ENCODE data around the gene GRAP2.
A peak's percentile ranks its signal among the peaks of the same experiment; 100 is the strongest.
"Not testable (repeated sequence)": the region's sequence is repeated elsewhere in the genome, so short reads cannot be mapped to it uniquely, and the experiment has no call there.

Gene GRAP2

GRCh38 chr22:39856588-39856987, 44.3 kb upstream of the GRAP2 start:
- Histone ChIP-seq H3K79me2 (ENCODE audit: control insufficient read depth, low read length) (no peaks in the 10 kb centered on the region), H3K4me2 (ENCODE audit: low read length) (no peak overlapping the region), H3F3A (ENCODE audit: control insufficient read depth, insufficient read depth) (peaks cover 5% of the 10 kb centered on the region; the same call in 1 of the 2 replicates), H4K20me1 (ENCODE audit: control insufficient read depth, insufficient read depth, low read depth, low read length) (no peaks in the 10 kb centered on the region), H3K9me2 (replicated peaks; ENCODE audit: control insufficient read depth, low read length) (no peaks in the 10 kb centered on the region), H3K36me3 (ENCODE audit: control insufficient read depth, low read length) (no peaks in the 10 kb centered on the region), H3K4me3 (ENCODE audit: low read length) (no peak overlapping the region), H3K27me3 (ENCODE audit: control insufficient read depth, low read length) (peaks cover 13% of the 10 kb centered on the region; the same call in 1 of the 2 replicates), H3K9me3 (ENCODE audit: control insufficient read depth, insufficient read depth, low read length) (no peaks in the 10 kb centered on the region), H3K27ac (ENCODE audit: low read depth, low read length) (no peak overlapping the region), H3K4me1 (ENCODE audit: control insufficient read depth, low read length) (peaks cover 58% of the 10 kb centered on the region)
- TF ChIP-seq CTCF (IDR thresholded peaks at IDR 0.05; ENCODE audit: low read depth, low read length, poor library complexity, severe bottlenecking) (no peak), EZH2phosphoT487 (IDR thresholded peaks at IDR 0.05; ENCODE audit: borderline replicate concordance, low read length) (no peak)

- H3K4me3 ChIP-seq (ENCODE audit: low read length): peak overlapping the region; percentile 33; the same call in 1 of the 2 replicates
- H4K20me1 ChIP-seq (ENCODE audit: control insufficient read depth, insufficient read depth, low read depth, low read length): no peaks in the 10 kb centered on the region
- H3K4me2 ChIP-seq (ENCODE audit: low read length): peak overlapping the region; percentile 42
- no peaks in the 10 kb centered on the region for H3K36me3 ChIP-seq (ENCODE audit: control insufficient read depth, low read length)
- H3K4me1 ChIP-seq (ENCODE audit: control insufficient read depth, low read length): peaks cover 28% of the 10 kb centered on the region
- no peak for TF ChIP-seq EZH2phosphoT487 (IDR thresholded peaks at IDR 0.05; ENCODE audit: borderline replicate concordance, low read length)
- H3F3A ChIP-seq (ENCODE audit: control insufficient read depth, insufficient read depth): peaks cover 5% of the 10 kb centered on the region; the same call in 1 of the 2 replicates
- H3K79me2 ChIP-seq (ENCODE audit: control insufficient read depth, low read length): no peaks in the 10 kb centered on the region
- no peaks in the 10 kb centered on the region for H3K9me2 ChIP-seq (replicated peaks; ENCODE audit: control insufficient read depth, low read length)
- H3K27ac ChIP-seq (ENCODE audit: low read depth, low read length): no peak overlapping the region
- H3K9me3 ChIP-seq (ENCODE audit: control insufficient read depth, insufficient read depth, low read length): no peaks in the 10 kb centered on the region
- peaks cover 15% of the 10 kb centered on the region; the same call in 1 of the 2 replicates for H3K27me3 ChIP-seq (ENCODE audit: control insufficient read depth, low read length)
These were observed 40.8 kb upstream of the GRAP2 start for GRCh38 chr22:39859903-39860588.

- no peaks in the 10 kb centered on the region for H3K9me2 ChIP-seq (replicated peaks; ENCODE audit: control insufficient read depth, low read length)
- no peak overlapping the region for H3K4me3 ChIP-seq (ENCODE audit: low read length)
- H3K79me2 ChIP-seq (ENCODE audit: control insufficient read depth, low read length): no peaks in the 10 kb centered on the region
- H3K9me3 ChIP-seq (ENCODE audit: control insufficient read depth, insufficient read depth, low read length): no peaks in the 10 kb centered on the region
- H3K27ac ChIP-seq (ENCODE audit: low read depth, low read length): 0 out of 2 replicates have a peak overlapping the region, but pooled peaks have one; percentile 5
- no peaks in the 10 kb centered on the region for H3F3A ChIP-seq (ENCODE audit: control insufficient read depth, insufficient read depth)
- H3K4me1 ChIP-seq (ENCODE audit: control insufficient read depth, low read length): peaks cover 15% of the 10 kb centered on the region
- H3K27me3 ChIP-seq (ENCODE audit: control insufficient read depth, low read length): 0 out of 2 replicates have a peak, but pooled peaks cover 5% of the 10 kb centered on the region
- no peak for TF ChIP-seq CTCF (IDR thresholded peaks at IDR 0.05; ENCODE audit: low read depth, low read length, poor library complexity, severe bottlenecking)
- no peak for TF ChIP-seq EZH2phosphoT487 (IDR thresholded peaks at IDR 0.05; ENCODE audit: borderline replicate concordance, low read length)
- H3K36me3 ChIP-seq (ENCODE audit: control insufficient read depth, low read length): no peaks in the 10 kb centered on the region
- H3K4me2 ChIP-seq (ENCODE audit: low read length): 0 out of 2 replicates have a peak overlapping the region, but pooled peaks have one; percentile 30
- H4K20me1 ChIP-seq (ENCODE audit: control insufficient read depth, insufficient read depth, low read depth, low read length): no peaks in the 10 kb centered on the region
These were observed 32.1 kb upstream of the GRAP2 start for GRCh38 chr22:39868741-39869140.

GRCh38 chr22:39869797-39870196, 31.1 kb upstream of the GRAP2 start:
- peaks cover 15% of the 10 kb centered on the region for H3K4me1 ChIP-seq (ENCODE audit: control insufficient read depth, low read length)

More at GRCh38 chr22:39869797-39870196, 31.1 kb upstream of the GRAP2 start:
- not testable (repeated sequence) for H3K27ac ChIP-seq (ENCODE audit: low read depth, low read length); H3K79me2 ChIP-seq (ENCODE audit: control insufficient read depth, low read length); H3K9me3 ChIP-seq (ENCODE audit: control insufficient read depth, insufficient read depth, low read length); H3F3A ChIP-seq (ENCODE audit: control insufficient read depth, insufficient read depth); H3K36me3 ChIP-seq (ENCODE audit: control insufficient read depth, low read length); H3K4me2 ChIP-seq (ENCODE audit: low read length); H4K20me1 ChIP-seq (ENCODE audit: control insufficient read depth, insufficient read depth, low read depth, low read length); H3K9me2 ChIP-seq (replicated peaks; ENCODE audit: control insufficient read depth, low read length); H3K4me3 ChIP-seq (ENCODE audit: low read length)
- 0 out of 2 replicates have a peak, but pooled peaks cover 11% of the 10 kb centered on the region for H3K27me3 ChIP-seq (ENCODE audit: control insufficient read depth, low read length)
